ENCODE results near the gene ADGRL2.

DNA sequence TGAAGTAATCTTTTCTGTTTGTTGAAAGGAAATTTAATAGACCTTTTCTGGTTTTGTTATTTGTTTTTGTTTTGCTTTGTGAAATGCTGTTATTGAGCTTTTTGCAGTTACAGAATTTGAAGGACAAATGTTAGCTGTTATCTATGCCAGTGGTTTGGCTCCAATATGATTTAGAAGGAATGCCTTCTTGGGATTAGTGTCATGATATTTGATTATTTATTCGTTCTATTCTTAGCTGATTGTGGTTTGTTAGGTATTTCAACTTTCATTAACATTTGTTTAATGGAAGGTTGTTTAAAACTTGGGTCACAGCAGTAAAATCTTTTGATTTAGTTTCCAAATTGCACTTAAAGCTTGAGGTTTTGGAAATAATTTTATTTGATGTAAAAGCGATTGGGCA, 33.5 kb downstream of the ADGRL2 start:
- TF ChIP-seq EZH2 (IDR thresholded peaks at IDR 0.05) (no peak), POLR2AphosphoS5 (IDR thresholded peaks at IDR 0.05; ENCODE audit: borderline replicate concordance, low read depth, low read length) (no peak)

All from SK-N-MC (cell line).